ENCODE results near the gene OR10A4.
"Not testable (repeated sequence)": the region's sequence is repeated elsewhere in the genome, so short reads cannot be mapped to it uniquely, and the experiment has no call there.

The OR10A4 gene

DNA sequence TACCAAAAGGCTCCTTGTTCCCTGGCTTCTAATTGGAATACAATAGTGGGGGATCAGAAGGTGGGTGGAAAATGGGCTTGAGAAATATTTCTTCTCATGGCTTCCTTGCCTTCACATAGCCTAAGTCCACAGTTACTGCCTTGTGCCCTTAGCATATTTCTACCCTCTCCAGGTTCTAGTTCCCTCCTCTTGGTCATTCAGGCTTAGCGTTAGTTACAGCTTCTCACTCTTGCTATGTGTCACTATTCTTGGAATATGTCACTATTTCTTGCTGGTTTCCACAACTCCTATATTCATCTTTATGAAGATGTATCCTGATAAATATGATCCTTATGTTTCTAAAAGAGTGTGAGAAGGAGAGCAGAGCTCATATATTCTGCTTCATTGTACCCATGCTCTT lies 13.4 kb downstream of the OR10A4 start:
- Histone ChIP-seq H3K9me3 (no peaks in the 10 kb centered on the region), H3K27me3 (no peaks in the 10 kb centered on the region), H3K4me1 (no peaks in the 10 kb centered on the region), H3K36me3 (no peaks in the 10 kb centered on the region), H3K4me3 (ENCODE audit: low read depth, low read length) (no peak overlapping the region)
- no peak for DNase-seq
- TF ChIP-seq, protein P1, sequence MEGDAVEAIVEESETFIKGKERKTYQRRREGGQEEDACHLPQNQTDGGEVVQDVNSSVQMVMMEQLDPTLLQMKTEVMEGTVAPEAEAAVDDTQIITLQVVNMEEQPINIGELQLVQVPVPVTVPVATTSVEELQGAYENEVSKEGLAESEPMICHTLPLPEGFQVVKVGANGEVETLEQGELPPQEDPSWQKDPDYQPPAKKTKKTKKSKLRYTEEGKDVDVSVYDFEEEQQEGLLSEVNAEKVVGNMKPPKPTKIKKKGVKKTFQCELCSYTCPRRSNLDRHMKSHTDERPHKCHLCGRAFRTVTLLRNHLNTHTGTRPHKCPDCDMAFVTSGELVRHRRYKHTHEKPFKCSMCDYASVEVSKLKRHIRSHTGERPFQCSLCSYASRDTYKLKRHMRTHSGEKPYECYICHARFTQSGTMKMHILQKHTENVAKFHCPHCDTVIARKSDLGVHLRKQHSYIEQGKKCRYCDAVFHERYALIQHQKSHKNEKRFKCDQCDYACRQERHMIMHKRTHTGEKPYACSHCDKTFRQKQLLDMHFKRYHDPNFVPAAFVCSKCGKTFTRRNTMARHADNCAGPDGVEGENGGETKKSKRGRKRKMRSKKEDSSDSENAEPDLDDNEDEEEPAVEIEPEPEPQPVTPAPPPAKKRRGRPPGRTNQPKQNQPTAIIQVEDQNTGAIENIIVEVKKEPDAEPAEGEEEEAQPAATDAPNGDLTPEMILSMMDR (IDR thresholded peaks at IDR 0.05; ENCODE audit: low read depth, low read length) = no peak

DNA sequence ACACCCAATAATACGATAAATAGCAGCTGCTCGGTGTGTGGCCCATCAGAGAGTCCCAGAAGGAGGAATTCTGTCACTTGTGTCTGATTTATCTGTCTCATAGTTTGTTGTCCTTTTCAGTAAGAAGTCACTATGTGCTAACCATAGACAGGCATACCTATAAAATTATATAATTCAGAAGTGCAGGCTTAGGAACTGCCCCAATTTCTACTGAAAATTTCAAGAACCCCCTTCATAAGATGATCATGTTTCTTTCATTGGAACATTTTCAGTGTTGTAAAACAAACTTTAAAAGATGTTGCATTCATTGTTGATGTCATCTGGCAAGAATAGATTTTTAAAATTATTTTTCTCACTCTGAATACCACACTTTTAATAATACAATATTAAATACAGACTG lies 16.0 kb downstream of the OR10A4 start, which contains the start of gene OR2D2:
OR2D2 (minus strand) TSS at position 101 of the 400 bp plus-strand sequence; CDS start at position 101, 0 bp downstream.
- Histone ChIP-seq H3K27me3 (no peaks in the 10 kb centered on the region), H3K36me3 (no peaks in the 10 kb centered on the region), H3K4me1 (no peaks in the 10 kb centered on the region), H3K4me3 (ENCODE audit: low read depth, low read length) (no peak within 1 kb of the TSS), H3K9me3 (no peaks in the 10 kb centered on the region)
- DNase-seq = no peak
- TF ChIP-seq, protein P1 (IDR thresholded peaks at IDR 0.05; ENCODE audit: low read depth, low read length) = no peak

DNA sequence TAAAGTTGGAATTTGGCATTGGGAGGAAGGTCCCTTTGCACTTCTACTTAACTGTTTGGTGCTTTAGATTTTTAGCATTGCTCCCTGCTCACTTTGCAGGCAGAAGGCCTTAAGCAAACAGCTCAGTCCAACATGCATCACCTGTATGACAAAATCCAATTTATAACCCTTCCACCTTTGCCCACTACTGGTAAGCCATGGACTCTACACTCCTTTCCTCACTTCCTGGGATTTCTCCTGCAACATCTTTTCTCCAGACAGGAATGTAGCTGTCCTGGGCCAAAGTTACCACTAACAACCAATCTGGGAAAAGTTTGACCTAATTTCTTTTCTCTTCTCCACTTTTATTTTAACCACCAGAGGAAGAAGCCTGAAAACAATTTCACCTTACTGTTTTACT lies 17.7 kb downstream of the OR10A4 start:
- Histone ChIP-seq H3K9me3 (no peaks in the 10 kb centered on the region), H3K4me1 (no peaks in the 10 kb centered on the region), H3K27me3 (no peaks in the 10 kb centered on the region), H3K4me3 (ENCODE audit: low read depth, low read length) (no peak overlapping the region), H3K36me3 (no peaks in the 10 kb centered on the region)
- TF ChIP-seq, protein P1 (IDR thresholded peaks at IDR 0.05; ENCODE audit: low read depth, low read length) = no peak
- DNase-seq = no peak

DNA sequence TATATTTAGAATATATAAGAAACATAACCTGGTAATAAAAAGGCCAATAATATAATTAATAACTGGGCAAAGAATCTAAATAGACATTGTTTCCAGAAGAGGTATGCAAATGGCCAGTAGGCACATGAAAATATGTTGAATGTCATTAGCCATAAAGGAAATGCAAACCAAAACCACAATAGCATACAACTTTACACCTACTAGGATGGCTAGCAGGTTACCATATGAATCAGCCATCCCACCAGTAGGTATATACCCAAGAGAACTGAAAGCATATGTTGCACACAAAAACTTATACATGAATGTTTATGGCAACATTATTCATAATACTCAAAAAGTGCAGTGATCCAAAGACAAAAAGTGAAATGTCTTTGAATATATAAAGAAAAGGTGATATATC lies 18.6 kb downstream of the OR10A4 start:
- Histone ChIP-seq H3K27me3 (no peaks in the 10 kb centered on the region), H3K9me3 (no peaks in the 10 kb centered on the region), H3K4me3 (ENCODE audit: low read depth, low read length) (no peak overlapping the region), H3K4me1 (no peaks in the 10 kb centered on the region), H3K36me3 (no peaks in the 10 kb centered on the region)
- no peak for DNase-seq
- TF ChIP-seq, protein P1 (IDR thresholded peaks at IDR 0.05; ENCODE audit: low read depth, low read length) = no peak

DNA sequence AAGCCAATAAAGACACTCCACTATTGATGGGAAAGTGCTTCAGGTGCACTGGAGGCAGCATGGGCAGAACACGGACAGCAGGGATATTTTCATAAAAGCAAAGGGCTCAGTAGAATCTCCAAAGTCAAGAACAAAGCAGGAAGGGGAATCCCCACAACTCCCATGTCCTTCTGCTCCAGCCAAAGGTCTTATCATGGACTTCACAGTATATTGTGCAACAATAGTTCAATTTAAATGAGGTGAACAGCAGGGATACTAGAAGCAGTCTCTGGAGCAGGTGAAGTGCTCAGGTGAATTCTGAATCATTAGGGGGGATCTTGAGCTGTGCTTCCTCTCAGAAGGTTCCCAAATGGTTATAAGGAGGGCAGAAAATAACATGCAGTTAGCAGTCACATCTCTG lies 22.5 kb downstream of the OR10A4 start:
- Histone ChIP-seq H3K4me1 (no peaks in the 10 kb centered on the region), H3K9me3 (no peaks in the 10 kb centered on the region), H3K27me3 (no peaks in the 10 kb centered on the region), H3K36me3 (no peaks in the 10 kb centered on the region), H3K4me3 (ENCODE audit: low read depth, low read length) (no peak overlapping the region)
- DNase-seq = no peak
- TF ChIP-seq, protein P1 (IDR thresholded peaks at IDR 0.05; ENCODE audit: low read depth, low read length) = no peak

DNA sequence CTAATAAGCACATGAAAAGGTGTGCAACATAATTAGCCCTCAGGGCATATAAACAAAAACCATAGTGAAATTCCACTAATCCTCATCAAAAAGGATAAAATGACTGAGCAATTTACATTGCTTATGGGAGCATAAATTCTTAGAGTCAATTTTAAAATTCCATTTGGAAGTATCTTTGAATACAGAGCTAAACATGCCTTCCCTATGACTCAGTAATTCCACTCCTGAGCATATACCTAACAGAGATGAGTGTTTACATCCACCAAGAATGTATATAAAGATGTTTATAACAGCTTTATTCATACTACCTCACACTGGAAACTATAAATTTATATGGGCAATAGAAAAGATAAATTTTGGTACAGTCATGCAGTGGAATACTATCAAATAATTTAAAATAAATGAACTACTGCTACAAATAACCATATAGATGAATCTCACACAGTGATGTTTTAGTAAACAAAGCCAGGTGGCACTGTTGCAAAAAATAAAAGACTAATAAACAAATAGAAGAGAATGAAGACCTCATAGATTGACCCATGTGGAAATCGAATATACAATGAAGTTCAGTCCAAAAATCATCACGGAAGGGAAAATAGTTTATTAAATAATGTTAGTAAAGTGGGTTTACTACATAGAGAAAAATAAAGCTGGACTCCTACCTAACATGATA lies 24.0 kb downstream of the OR10A4 start:
- no peaks in the 10 kb centered on the region for H3K9me3 ChIP-seq
- no peaks in the 10 kb centered on the region for H3K36me3 ChIP-seq
- no peaks in the 10 kb centered on the region for H3K27me3 ChIP-seq
- no peak for DNase-seq
- TF ChIP-seq, protein P1 (IDR thresholded peaks at IDR 0.05; ENCODE audit: low read depth, low read length) = no peak
- H3K4me3 ChIP-seq (ENCODE audit: low read depth, low read length) = no peak overlapping the region
- no peaks in the 10 kb centered on the region for H3K4me1 ChIP-seq

DNA sequence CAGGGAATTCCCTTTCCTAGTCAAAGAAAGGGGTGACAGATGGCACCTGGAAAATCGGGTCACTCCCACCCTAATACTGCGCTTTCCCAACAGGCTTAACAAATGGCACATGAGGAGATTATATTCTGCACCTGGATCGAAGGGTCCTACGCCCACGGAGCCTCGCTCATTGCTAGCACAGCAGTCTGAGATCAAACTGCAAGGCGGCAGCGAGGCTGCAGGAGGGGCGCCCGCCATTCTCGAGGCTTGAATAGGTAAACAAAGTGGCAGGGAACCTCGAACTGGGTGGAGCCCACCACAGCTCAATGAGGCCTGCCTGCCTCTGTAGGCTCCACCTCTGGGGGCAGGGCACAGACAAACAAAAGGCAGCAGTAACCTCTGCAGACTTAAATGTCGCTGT lies 28.4 kb downstream of the OR10A4 start:
- H3K9me3 ChIP-seq; H3K36me3 ChIP-seq; H3K4me1 ChIP-seq; H3K4me3 ChIP-seq (ENCODE audit: low read depth, low read length); DNase-seq; H3K27me3 ChIP-seq: not testable (repeated sequence)

All from BE2C (cell line).